Measurements from ENCODE around the gene USP49.

DNA sequence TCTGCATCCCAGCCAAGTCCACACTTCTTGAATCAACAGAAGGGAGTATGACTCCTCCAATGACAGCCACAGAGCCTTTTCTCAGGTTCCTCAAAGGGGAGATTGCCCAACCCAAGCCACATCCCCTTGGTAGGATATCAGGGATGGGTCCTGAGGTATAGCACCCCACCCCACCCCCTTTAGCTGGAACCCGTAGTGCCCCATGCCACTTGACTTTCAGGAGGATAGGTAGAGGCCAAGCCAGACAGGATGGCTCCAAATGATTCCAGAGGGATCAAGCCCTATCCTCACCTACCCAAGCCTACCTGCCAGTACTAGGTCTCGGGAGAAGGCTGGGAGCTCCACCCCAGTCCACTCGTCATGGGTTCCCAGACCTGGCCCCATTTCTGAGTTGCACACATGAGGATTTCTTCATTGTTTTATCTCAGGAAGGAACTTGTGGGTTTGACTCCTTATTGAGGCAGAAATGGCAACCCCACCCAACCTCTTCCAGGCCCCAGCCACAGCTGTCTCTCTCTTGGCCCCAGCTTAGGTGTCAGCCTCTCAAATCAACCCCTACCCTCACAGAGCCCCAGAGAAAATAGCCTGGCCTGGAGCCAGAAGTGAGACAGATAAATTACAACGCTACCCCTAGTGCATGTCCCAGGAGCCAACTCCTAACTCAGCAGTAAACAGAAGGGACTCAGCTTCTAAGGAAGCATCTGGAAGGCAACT is 42.8 kb upstream of the USP49 start:
- TF ChIP-seq, protein P1, sequence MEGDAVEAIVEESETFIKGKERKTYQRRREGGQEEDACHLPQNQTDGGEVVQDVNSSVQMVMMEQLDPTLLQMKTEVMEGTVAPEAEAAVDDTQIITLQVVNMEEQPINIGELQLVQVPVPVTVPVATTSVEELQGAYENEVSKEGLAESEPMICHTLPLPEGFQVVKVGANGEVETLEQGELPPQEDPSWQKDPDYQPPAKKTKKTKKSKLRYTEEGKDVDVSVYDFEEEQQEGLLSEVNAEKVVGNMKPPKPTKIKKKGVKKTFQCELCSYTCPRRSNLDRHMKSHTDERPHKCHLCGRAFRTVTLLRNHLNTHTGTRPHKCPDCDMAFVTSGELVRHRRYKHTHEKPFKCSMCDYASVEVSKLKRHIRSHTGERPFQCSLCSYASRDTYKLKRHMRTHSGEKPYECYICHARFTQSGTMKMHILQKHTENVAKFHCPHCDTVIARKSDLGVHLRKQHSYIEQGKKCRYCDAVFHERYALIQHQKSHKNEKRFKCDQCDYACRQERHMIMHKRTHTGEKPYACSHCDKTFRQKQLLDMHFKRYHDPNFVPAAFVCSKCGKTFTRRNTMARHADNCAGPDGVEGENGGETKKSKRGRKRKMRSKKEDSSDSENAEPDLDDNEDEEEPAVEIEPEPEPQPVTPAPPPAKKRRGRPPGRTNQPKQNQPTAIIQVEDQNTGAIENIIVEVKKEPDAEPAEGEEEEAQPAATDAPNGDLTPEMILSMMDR (IDR thresholded peaks at IDR 0.05; ENCODE audit: low read depth, low read length): no peak
- TF ChIP-seq POLR2A (IDR thresholded peaks at IDR 0.05; ENCODE audit: extremely low read depth, insufficient read length): no peak
